H1 (cell line): ENCODE results near the gene NDST4. TPM values are rescaled to one million over a fixed set of nuclear protein-coding genes. Genes with fewer than 3 reads are reported as not detected.

Experiments
- CTCF ChIA-PET: fragments of 300-600 bp; sonication (Branson Sonifier 250); formaldehyde crosslinking; loops from one replicate; lab custom pipeline; 2021; ENCODE audit not compliant: partially characterized antibody; lab: Charles Lee
- POLR2A ChIA-PET: fragments of 300-600 bp; sonication (Branson Sonifier 250); formaldehyde crosslinking; loops from one replicate; lab custom pipeline; 2021; ENCODE audit warnings: inconsistent platforms; ENCODE audit not compliant: partially characterized antibody; lab: Charles Lee
- DNase-seq, 2 experiments: peaks; one replicate each; pipeline versions ENCODE4 v3.0.0 to v3.0.0-alpha.2; 2010 to 2022; ENCODE audit warnings: low spot score in 2 of 2, low read depth in 1 of 2, mixed read lengths in 1 of 2
- FAIRE-seq: peaks from 2 replicates; lab custom pipeline; 2011; peaks lifted over from hg19 to GRCh38; lab: Jason Lieb, UNC
- H2AFZ ChIP-seq: 2 replicates; pipeline ENCODE4 v1.8.1; 2012; ENCODE audit warnings: low read length, inconsistent platforms
- H2AK5ac ChIP-seq: 2 replicates; pipeline ENCODE4 v1.6.1; 2013; ENCODE audit warnings: low read depth, low read length
- H2BK120ac ChIP-seq: replicated peaks from 2 replicates; pipeline ENCODE3; 2013; ENCODE audit warnings: low read depth, low read length, inconsistent platforms
- H2BK12ac ChIP-seq: 2 replicates; pipeline ENCODE4 v1.6.1; 2013; ENCODE audit warnings: low read depth, low read length
- H2BK15ac ChIP-seq: 2 replicates; pipeline ENCODE4 v1.6.1; 2013; ENCODE audit warnings: low read length
- H2BK20ac ChIP-seq: 2 replicates; pipeline ENCODE4 v1.6.1; 2013; ENCODE audit warnings: low read length
- H2BK5ac ChIP-seq: 2 replicates; pipeline ENCODE4 v1.6.1; 2013; ENCODE audit warnings: low read depth, low read length
- H3K14ac ChIP-seq: 2 replicates; pipeline ENCODE4 v1.6.1; 2013; ENCODE audit warnings: inconsistent platforms; ENCODE audit not compliant: insufficient read length
- H3K18ac ChIP-seq: 2 replicates; pipeline ENCODE4 v1.6.1; 2013; ENCODE audit warnings: low read length; ENCODE audit errors: extremely low read depth
- H3K23ac ChIP-seq: 2 replicates; pipeline ENCODE4 v1.6.1; 2013; ENCODE audit warnings: inconsistent platforms; ENCODE audit not compliant: insufficient read length
- H3K23me2 ChIP-seq: 2 replicates; pipeline ENCODE4 v1.6.1; 2013; ENCODE audit warnings: low read depth, low read length
- H3K27ac ChIP-seq: 2 replicates; pipeline ENCODE4 v1.6.1; 2011; ENCODE audit warnings: low read depth, low read length, inconsistent platforms
- H3K27me3 ChIP-seq, 4 experiments: replicated peaks in 1 of 4; 1 replicate in 1 of 4; 2 replicates in 3 of 4; pipeline versions ENCODE4 v1.6.1 to v1.8.1; 2011 to 2013; ENCODE audit warnings: low read length in 3 of 4, mild to moderate bottlenecking in 3 of 4, inconsistent platforms in 2 of 4, mixed read lengths in 2 of 4, moderate library complexity in 1 of 4; ENCODE audit not compliant: control insufficient read depth in 3 of 4, insufficient read depth in 3 of 4; ENCODE audit errors: extremely low read depth in 1 of 4
- H3K36me3 ChIP-seq, 4 experiments: 2 replicates each; pipeline versions ENCODE4 v1.6.1 to v1.8.1; 2011 to 2013; ENCODE audit warnings: mild to moderate bottlenecking in 4 of 4, low read length in 3 of 4, moderate library complexity in 2 of 4, control low read depth in 1 of 4, inconsistent platforms in 1 of 4; ENCODE audit not compliant: insufficient read depth in 4 of 4, control insufficient read depth in 2 of 4
- H3K4ac ChIP-seq: replicated peaks from 2 replicates; pipeline ENCODE3; 2013; ENCODE audit warnings: low read length, low read depth, mixed read lengths, inconsistent platforms; ENCODE audit not compliant: insufficient read length
- H3K4me1 ChIP-seq, 4 experiments: replicated peaks in 1 of 4; 1 replicate in 1 of 4; 2 replicates in 3 of 4; pipeline versions ENCODE4 v1.6.1 to v1.8.1; 2011 to 2013; ENCODE audit warnings: low read length in 3 of 4, inconsistent platforms in 2 of 4, mixed read lengths in 1 of 4; ENCODE audit not compliant: insufficient read depth in 4 of 4, control insufficient read depth in 3 of 4
- H3K4me2 ChIP-seq, 2 experiments: 2 replicates each; pipeline versions ENCODE4 v1.6.1 to v1.8.1; 2011 to 2013; ENCODE audit warnings: low read depth in 2 of 2, low read length in 2 of 2, control low read depth in 1 of 2, inconsistent platforms in 1 of 2, mild to moderate bottlenecking in 1 of 2; ENCODE audit not compliant: insufficient read depth in 1 of 2
- H3K4me3 ChIP-seq, 4 experiments: fragments of 200-600, 300-600 bp in 1 of 4; sonication (generic), shearing (Covaris generic), sonication (Bioruptor Twin) in 1 of 4; 2 replicates each; pipeline versions ENCODE4 v1.5.1 to v1.8.1; 2011 to 2016; ENCODE audit warnings: low read length in 4 of 4, low read depth in 3 of 4, control low read depth in 2 of 4, inconsistent platforms in 2 of 4, mild to moderate bottlenecking in 2 of 4, mixed read lengths in 1 of 4, moderate library complexity in 1 of 4; ENCODE audit not compliant: insufficient read depth in 2 of 4; ENCODE audit errors: extremely low read depth in 1 of 4
- H3K56ac ChIP-seq: replicated peaks from 2 replicates; pipeline ENCODE3; 2013; ENCODE audit warnings: low read depth, mild to moderate bottlenecking, mixed read lengths, low read length, inconsistent platforms; ENCODE audit not compliant: insufficient read length
- H3K79me1 ChIP-seq: 2 replicates; pipeline ENCODE4 v1.6.1; 2013; ENCODE audit warnings: low read depth, low read length, control low read depth
- H3K79me2 ChIP-seq, 2 experiments: 2 replicates each; pipeline versions ENCODE4 v1.6.1 to v1.8.1; 2012 to 2013; ENCODE audit warnings: low read length in 2 of 2, mild to moderate bottlenecking in 2 of 2, inconsistent platforms in 1 of 2; ENCODE audit not compliant: insufficient read depth in 2 of 2, control insufficient read depth in 1 of 2
- H3K9ac ChIP-seq, 4 experiments: replicated peaks in 1 of 4; 1 replicate in 1 of 4; 2 replicates in 3 of 4; pipeline versions ENCODE4 v1.6.1 to v1.8.1; 2011 to 2013; ENCODE audit warnings: low read depth in 3 of 4, low read length in 3 of 4, control low read depth in 2 of 4, mild to moderate bottlenecking in 2 of 4, moderate library complexity in 2 of 4, inconsistent platforms in 1 of 4; ENCODE audit errors: extremely low read depth in 1 of 4
- H3K9me3 ChIP-seq, 2 experiments: 2 replicates each; pipeline versions ENCODE4 v1.6.1 to v1.8.1; 2012 to 2013; ENCODE audit warnings: mild to moderate bottlenecking in 2 of 2, moderate library complexity in 2 of 2, control low read depth in 1 of 2, inconsistent platforms in 1 of 2, low read depth in 1 of 2, low read length in 1 of 2, mixed read lengths in 1 of 2; ENCODE audit not compliant: insufficient read depth in 2 of 2
- H4K20me1 ChIP-seq, 2 experiments: replicated peaks in 1 of 2; 2 replicates each; pipeline versions ENCODE3 to v1.8.1; 2011 to 2013; ENCODE audit warnings: inconsistent platforms in 2 of 2, low read length in 2 of 2, mild to moderate bottlenecking in 1 of 2; ENCODE audit not compliant: insufficient read depth in 2 of 2, control insufficient read depth in 1 of 2
- H4K5ac ChIP-seq: 2 replicates; pipeline ENCODE4 v1.6.1; 2013; ENCODE audit warnings: low read length, low read depth, mixed read lengths, inconsistent platforms; ENCODE audit not compliant: insufficient read length
- H4K8ac ChIP-seq: 2 replicates; pipeline ENCODE4 v1.8.0; 2013; ENCODE audit warnings: mild to moderate bottlenecking, moderate library complexity, low read length, inconsistent platforms; ENCODE audit not compliant: insufficient read depth; ENCODE audit errors: extremely low read depth
- H4K91ac ChIP-seq: replicated peaks from 2 replicates; pipeline ENCODE3; 2013; ENCODE audit warnings: low read length, mixed read lengths, inconsistent platforms; ENCODE audit not compliant: insufficient read length
- RAD21 ChIP-seq, 2 experiments: IDR thresholded peaks in 1 of 2; conservative IDR thresholded peaks in 1 of 2; 2 replicates each; pipeline ENCODE4 v1.6.1; 2011; ENCODE audit warnings: low read depth in 2 of 2, low read length in 2 of 2, improper control_type of control experiment in 1 of 2, inconsistent platforms in 1 of 2, mild to moderate bottlenecking in 1 of 2, moderate library complexity in 1 of 2
- polyA plus RNA-seq, 7 experiments: library from polyadenylated mRNA; depleted of rRNA in 3 of 7; stranded (reverse) in 5 of 7; unstranded in 2 of 7; fragments of >200 nt in 5 of 7; fragments of 200-250 nt in 2 of 7; gene quantifications; 1 replicate in 5 of 7; 2 replicates in 1 of 7; 4 replicates in 1 of 7; pipeline versions ENCODE4 v1.2.1 to v1.2.3, GENCODE V29; 2011 to 2013; ENCODE audit warnings: missing spikeins in 2 of 7, mixed read lengths in 2 of 7
- total RNA-seq: library from RNA; stranded (reverse); fragmentation: NEBNext Ultra II Directional; extraction: Animal tissue kit (Norgen Biotek cat#: 25700); gene quantifications from 2 replicates; pipeline ENCODE4 v1.2.1, GENCODE V29; 2021
- TF ChIP-seq, protein P1 (sequence below): IDR thresholded peaks from 2 replicates; pipeline ENCODE4 v1.6.1; 2011; ENCODE audit warnings: low read length, improper control_type of control experiment

NDST4 gene
- total and polyA plus RNA-seq, 2 of the 8 experiments (the other 6 are each of a cell fraction or from before 2014, with no cell fraction given) = 0.02 TPM; not detected in 1

DNA sequence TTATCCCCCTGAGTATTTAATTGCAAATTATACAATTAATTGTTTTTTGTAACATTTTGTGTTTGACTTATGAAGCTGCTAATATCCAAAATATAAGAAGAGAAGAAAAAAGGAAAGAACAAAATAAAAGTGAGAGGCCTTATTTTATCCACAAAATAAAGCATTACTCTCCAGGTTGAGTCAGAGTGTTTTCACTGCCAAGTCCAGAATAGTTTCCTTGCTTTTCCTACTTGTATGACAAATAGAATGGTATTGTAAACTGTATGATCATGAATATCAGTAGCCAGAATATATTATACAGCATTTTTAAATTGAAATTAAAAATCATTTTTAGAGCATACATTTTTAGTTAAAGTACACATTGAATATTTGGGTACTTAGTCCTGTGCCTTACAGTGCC is 237.8 kb downstream of the NDST4 start:
- H3K27me3 ChIP-seq = no peaks in the 10 kb centered on the region
- no peak for DNase-seq
- H2AK5ac ChIP-seq = no peak overlapping the region
- ChIA-PET CTCF (no interaction called here), POLR2A (no interaction called here)
- H3K23ac ChIP-seq = no peak overlapping the region
- H4K8ac ChIP-seq = no peak overlapping the region
- H3K23me2 ChIP-seq = no peaks in the 10 kb centered on the region
- H2BK5ac ChIP-seq = no peak overlapping the region
- no peak for FAIRE-seq
- H3K79me1 ChIP-seq = no peaks in the 10 kb centered on the region
- no peak overlapping the region for H3K56ac ChIP-seq
- H4K5ac ChIP-seq = no peak overlapping the region
- H3K79me2 ChIP-seq = no peaks in the 10 kb centered on the region
- no peak overlapping the region for H2BK120ac ChIP-seq
- H4K91ac ChIP-seq = no peak overlapping the region
- H3K4me2 ChIP-seq = no peak overlapping the region
- no peak overlapping the region for H3K4ac ChIP-seq
- H3K27ac ChIP-seq = no peak overlapping the region
- no peak overlapping the region for H2BK15ac ChIP-seq
- no peaks in the 10 kb centered on the region for H3K36me3 ChIP-seq
- no peaks in the 10 kb centered on the region for H3K9me3 ChIP-seq
- H3K14ac ChIP-seq = no peak overlapping the region
- no peaks in the 10 kb centered on the region for H3K4me1 ChIP-seq
- H2BK20ac ChIP-seq = no peak overlapping the region
- H3K9ac ChIP-seq = no peak overlapping the region
- H2BK12ac ChIP-seq = no peak overlapping the region
- no peak overlapping the region for H3K18ac ChIP-seq
- no peak overlapping the region for H2AFZ ChIP-seq
- no peak overlapping the region for H3K4me3 ChIP-seq
- H4K20me1 ChIP-seq = no peaks in the 10 kb centered on the region
- TF ChIP-seq, protein P1, sequence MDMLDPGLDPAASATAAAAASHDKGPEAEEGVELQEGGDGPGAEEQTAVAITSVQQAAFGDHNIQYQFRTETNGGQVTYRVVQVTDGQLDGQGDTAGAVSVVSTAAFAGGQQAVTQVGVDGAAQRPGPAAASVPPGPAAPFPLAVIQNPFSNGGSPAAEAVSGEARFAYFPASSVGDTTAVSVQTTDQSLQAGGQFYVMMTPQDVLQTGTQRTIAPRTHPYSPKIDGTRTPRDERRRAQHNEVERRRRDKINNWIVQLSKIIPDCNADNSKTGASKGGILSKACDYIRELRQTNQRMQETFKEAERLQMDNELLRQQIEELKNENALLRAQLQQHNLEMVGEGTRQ = no peak
- no peak for TF ChIP-seq RAD21 (IDR thresholded peaks at IDR 0.05 in 1 of 2, conservative IDR thresholded peaks at IDR 0.05 in 1 of 2; ENCODE audit: low read depth in 2 of 2, low read length in 2 of 2)
